Mesendoderm (in vitro differentiated cells): ENCODE data around the gene SLC47A2.

Experiments
- DNase-seq: peaks from one replicate; pipeline ENCODE4 v3.0.0; 2013
- H2AK5ac ChIP-seq: 2 replicates; pipeline ENCODE4 v1.6.1; 2013; ENCODE audit warnings: low read length, inconsistent platforms
- H2BK120ac ChIP-seq: 2 replicates; pipeline ENCODE4 v1.6.1; 2013; ENCODE audit warnings: low read depth, mild to moderate bottlenecking, low read length, moderate library complexity, mixed read lengths
- H2BK15ac ChIP-seq: replicated peaks from 2 replicates; pipeline ENCODE4 v1.6.1; 2013; ENCODE audit warnings: low read depth, mild to moderate bottlenecking, moderate library complexity
- H2BK5ac ChIP-seq: 2 replicates; pipeline ENCODE4 v1.6.1; 2013; ENCODE audit warnings: low read length, inconsistent platforms
- H3K18ac ChIP-seq: 2 replicates; pipeline ENCODE4 v1.6.1; 2013; ENCODE audit warnings: mild to moderate bottlenecking, low read length, mixed read lengths
- H3K23ac ChIP-seq: one replicate; pipeline ENCODE4 v1.6.1; 2013; ENCODE audit warnings: low read length
- H3K27ac ChIP-seq: 2 replicates; pipeline ENCODE4 v1.5.1; 2013; ENCODE audit warnings: low read depth, mild to moderate bottlenecking, inconsistent platforms, low read length, moderate library complexity
- H3K27me3 ChIP-seq: 2 replicates; pipeline ENCODE4 v1.6.1; 2013; ENCODE audit warnings: low read length, control low read depth, mild to moderate bottlenecking, inconsistent platforms; ENCODE audit not compliant: insufficient read depth, poor library complexity
- H3K36me3 ChIP-seq: 2 replicates; pipeline ENCODE4 v1.6.1; 2013; ENCODE audit warnings: low read length, inconsistent platforms; ENCODE audit not compliant: control insufficient read depth, insufficient read depth
- H3K4ac ChIP-seq: one replicate; pipeline ENCODE4 v1.6.1; 2013; ENCODE audit warnings: low read depth, mild to moderate bottlenecking, low read length, moderate library complexity
- H3K4me1 ChIP-seq: 2 replicates; pipeline ENCODE4 v1.6.1; 2013; ENCODE audit warnings: low read depth, low read length, inconsistent platforms; ENCODE audit not compliant: control insufficient read depth
- H3K4me2 ChIP-seq: 2 replicates; pipeline ENCODE4 v1.6.1; 2013; ENCODE audit warnings: low read length
- H3K4me3 ChIP-seq: 2 replicates; pipeline ENCODE4 v1.5.1; 2013; ENCODE audit warnings: mild to moderate bottlenecking, low read length
- H3K56ac ChIP-seq: one replicate; pipeline ENCODE4 v1.6.1; 2013; ENCODE audit warnings: low read length
- H3K79me1 ChIP-seq: 2 replicates; pipeline ENCODE4 v1.6.1; 2013; ENCODE audit warnings: low read length, inconsistent platforms
- H3K79me2 ChIP-seq: 2 replicates; pipeline ENCODE4 v1.6.1; 2013; ENCODE audit warnings: mild to moderate bottlenecking, low read length; ENCODE audit not compliant: control insufficient read depth, insufficient read depth
- H3K9ac ChIP-seq: 2 replicates; pipeline ENCODE4 v1.6.1; 2013; ENCODE audit warnings: low read length, inconsistent platforms
- H4K5ac ChIP-seq: one replicate; pipeline ENCODE4 v1.6.1; 2013; ENCODE audit warnings: low read length
- H4K8ac ChIP-seq: one replicate; pipeline ENCODE4 v1.6.1; 2013; ENCODE audit warnings: low read depth, mild to moderate bottlenecking, control low read depth, low read length, moderate library complexity
- WGBS: extraction: QIAGEN DNeasy Blood & Tissue Kit; methylation state at CpG from one replicate; pipeline ENCODE4 v1.1.7; 2013; ENCODE audit warnings: low lambda C conversion rate, missing lambda C conversion rate; ENCODE audit not compliant: insufficient coverage; ENCODE audit errors: extremely low coverage; 5-methylcytosine and 5-hydroxymethylcytosine counted together

The SLC47A2 gene

GRCh38 chr17:19664821-19665181 lies 51.6 kb downstream of the SLC47A2 start:
- Histone ChIP-seq H3K4ac (no peak overlapping the region), H2BK120ac (no peak overlapping the region), H3K79me2 (peaks cover 2% of the 10 kb centered on the region), H3K27me3 (no peaks in the 10 kb centered on the region), H2BK15ac (no peak overlapping the region), H3K79me1 (peaks cover 9% of the 10 kb centered on the region), H4K8ac (no peak overlapping the region), H3K4me2 (no peak overlapping the region), H3K4me3 (no peak overlapping the region), H3K18ac (no peak overlapping the region), H3K9ac (no peak overlapping the region), H4K5ac (no peak overlapping the region), H3K23ac (no peak overlapping the region), H3K4me1 (no peaks in the 10 kb centered on the region), H3K27ac (no peak overlapping the region), H2BK5ac (no peak overlapping the region), H2AK5ac (no peak overlapping the region), H3K56ac (no peak overlapping the region), H3K36me3 (peaks cover 8% of the 10 kb centered on the region)
- no CpG with 5 or more reads among the region's 4 CpGs for WGBS
- no peak for DNase-seq

GRCh38 chr17:19664136-19664820 lies 52.1 kb downstream of the SLC47A2 start:
- WGBS: no CpG with 5 or more reads among the region's 5 CpGs

GRCh38 chr17:19663097-19663496 lies 53.3 kb downstream of the SLC47A2 start:
- no peak overlapping the region for H2BK15ac ChIP-seq
- peaks cover 2% of the 10 kb centered on the region for H3K79me2 ChIP-seq
- no peak overlapping the region for H3K9ac ChIP-seq
- H3K4me1 ChIP-seq: no peaks in the 10 kb centered on the region
- H3K4ac ChIP-seq: no peak overlapping the region
- no peak overlapping the region for H3K23ac ChIP-seq
- no peak overlapping the region for H2BK120ac ChIP-seq
- no peak for DNase-seq
- H3K27me3 ChIP-seq: no peaks in the 10 kb centered on the region
- H3K36me3 ChIP-seq: peaks cover 8% of the 10 kb centered on the region
- H3K18ac ChIP-seq: no peak overlapping the region
- no peak overlapping the region for H2AK5ac ChIP-seq
- no peak overlapping the region for H2BK5ac ChIP-seq
- H4K8ac ChIP-seq: no peak overlapping the region
- no CpG with 5 or more reads among the region's 6 CpGs for WGBS
- no peak overlapping the region for H3K56ac ChIP-seq
- no peak overlapping the region for H3K4me2 ChIP-seq
- H3K27ac ChIP-seq: no peak overlapping the region
- no peak overlapping the region for H3K4me3 ChIP-seq
- H4K5ac ChIP-seq: no peak overlapping the region
- H3K79me1 ChIP-seq: peaks cover 10% of the 10 kb centered on the region

More at GRCh38 chr17:19664136-19664820, 52.1 kb downstream of the SLC47A2 start:
- Histone ChIP-seq H2BK5ac (no peak overlapping the region), H3K4ac (no peak overlapping the region), H3K4me2 (no peak overlapping the region), H3K27me3 (no peaks in the 10 kb centered on the region), H3K27ac (no peak overlapping the region), H3K23ac (no peak overlapping the region), H3K18ac (no peak overlapping the region), H3K4me1 (no peaks in the 10 kb centered on the region), H2BK15ac (no peak overlapping the region), H3K56ac (no peak overlapping the region), H3K4me3 (no peak overlapping the region), H4K8ac (no peak overlapping the region), H3K9ac (no peak overlapping the region), H2AK5ac (no peak overlapping the region), H2BK120ac (no peak overlapping the region), H3K79me1 (peaks cover 10% of the 10 kb centered on the region), H3K79me2 (peaks cover 2% of the 10 kb centered on the region), H3K36me3 (peaks cover 8% of the 10 kb centered on the region), H4K5ac (no peak overlapping the region)
- no peak for DNase-seq

GRCh38 chr17:19661121-19661520 lies 55.3 kb downstream of the SLC47A2 start:
- Histone ChIP-seq H3K4me1 (no peaks in the 10 kb centered on the region), H3K4ac (no peak overlapping the region), H3K56ac (no peak overlapping the region), H4K8ac (no peak overlapping the region), H3K36me3 (peaks cover 10% of the 10 kb centered on the region), H3K18ac (no peak overlapping the region), H2BK5ac (no peak overlapping the region), H3K23ac (no peak overlapping the region), H2AK5ac (no peak overlapping the region), H3K9ac (no peak overlapping the region), H3K79me1 (peaks cover 19% of the 10 kb centered on the region), H3K79me2 (peaks cover 6% of the 10 kb centered on the region), H2BK120ac (no peak overlapping the region), H3K27ac (no peak overlapping the region), H3K4me3 (no peak overlapping the region), H3K4me2 (no peak overlapping the region), H3K27me3 (no peaks in the 10 kb centered on the region), H2BK15ac (no peak overlapping the region), H4K5ac (no peak overlapping the region)
- WGBS: no CpG with 5 or more reads among the region's 3 CpGs
- DNase-seq: no peak

GRCh38 chr17:19660219-19660870 lies 56.0 kb downstream of the SLC47A2 start:
- Histone ChIP-seq H3K4me2 (no peak overlapping the region), H3K36me3 (peaks cover 14% of the 10 kb centered on the region), H3K9ac (no peak overlapping the region), H3K56ac (no peak overlapping the region), H2BK15ac (no peak overlapping the region), H3K18ac (no peak overlapping the region), H3K79me1 (peaks cover 27% of the 10 kb centered on the region), H3K23ac (no peak overlapping the region), H3K79me2 (peaks cover 13% of the 10 kb centered on the region), H2AK5ac (no peak overlapping the region), H3K27me3 (no peaks in the 10 kb centered on the region), H3K27ac (no peak overlapping the region), H2BK5ac (no peak overlapping the region), H2BK120ac (no peak overlapping the region), H3K4me3 (no peak overlapping the region), H3K4me1 (no peaks in the 10 kb centered on the region), H3K4ac (no peak overlapping the region), H4K5ac (no peak overlapping the region), H4K8ac (no peak overlapping the region)
- no CpG with 5 or more reads among the region's 6 CpGs for WGBS
- no peak for DNase-seq
